ENCODE results near the gene IL5. TPM values are rescaled to one million over a fixed set of nuclear protein-coding genes. Genes with fewer than 3 reads are reported as not detected.

IL5 gene
- total and polyA plus RNA-seq, 2 donors (not counting 1 experiment from before 2014, with no cell fraction given) = not detected

- DNase-seq (peak; percentile 29), ATAC-seq (ENCODE audit: low read depth) (no peak)
- H3K9me3 ChIP-seq (ENCODE audit: control extremely low read depth in 1 of 3, control insufficient read depth in 2 of 3, insufficient read depth in 1 of 3, low read length in 2 of 3) = no peaks in the 10 kb centered on the region
- intact Hi-C loops (cut with micrococcal nuclease) = loop anchor here (1.0 to 10.0 kb wide), 2 partner anchors 8 to 863 kb away; partner anchors contain the start of gene RAPGEF6
- H3K36me3 ChIP-seq (replicated peaks in 1 of 2; ENCODE audit: control extremely low read depth in 1 of 2, control insufficient read depth in 1 of 2, extremely low read depth in 1 of 2, insufficient read depth in 2 of 2, low read length in 1 of 2) = no peaks in the 10 kb centered on the region
- H3K27me3 Mint-ChIP-seq = no peaks in the 10 kb centered on the region
- no peaks in the 10 kb centered on the region for H4K20me1 ChIP-seq (ENCODE audit: control insufficient read depth, insufficient read depth, low read length, poor library complexity, severe bottlenecking)
- no CpG with 5 or more reads among the region's 6 CpGs for WGBS (ENCODE audit: insufficient coverage)
- H3K4me1 ChIP-seq (ENCODE audit: control insufficient read depth in 2 of 2, insufficient read depth in 2 of 2, low read length in 2 of 2) = peaks cover 46 to 55% of the 10 kb centered on the region in 2 donors
- H3K79me2 ChIP-seq (ENCODE audit: control insufficient read depth, insufficient read depth, low read length) = peaks cover 14% of the 10 kb centered on the region
- H3K4me3 Mint-ChIP-seq = peak overlapping the region; percentile 97
- no peak for TF ChIP-seq EZH2 (IDR thresholded peaks at IDR 0.05; ENCODE audit: borderline replicate concordance, insufficient read depth, low read depth, low read length, poor library complexity, severe bottlenecking)
- no peak for TF ChIP-seq CTCF (IDR thresholded peaks at IDR 0.05)
- peak overlapping the region; percentile 90 for H2AFZ ChIP-seq (ENCODE audit: insufficient read depth, low read depth, low read length, poor library complexity, severe bottlenecking)
- no peaks in the 10 kb centered on the region for H3K27me3 ChIP-seq (replicated peaks in 1 of 4; ENCODE audit: control extremely low read depth in 1 of 4, control insufficient read depth in 3 of 4, insufficient read depth in 4 of 4, low read length in 3 of 4)
- H3K4me1 Mint-ChIP-seq = peaks cover 64% of the 10 kb centered on the region
- no peak overlapping the region for H3K9ac ChIP-seq (ENCODE audit: low read length)
- no peaks in the 10 kb centered on the region for H3K9me3 Mint-ChIP-seq (ENCODE audit: insufficient read depth)
- POLR2A ChIA-PET = interaction anchor here (1.1 to 4.7 kb wide), 8 partner anchors 9 to 111 kb away, joined by 5 to 59 read pairs (median 34); no protein-coding TSS in a partner anchor
- peak overlapping the region; percentile 97 for H3K27ac Mint-ChIP-seq
- H3K27ac ChIP-seq (ENCODE audit: low read length in 2 of 2) = peak overlapping the region; percentile 85 to 95
- peak overlapping the region in 2 of 5 experiments; percentile 89 to 91 for H3K4me3 ChIP-seq (ENCODE audit: control extremely low read depth in 1 of 5, extremely low read depth in 1 of 5, insufficient read depth in 1 of 5, low read depth in 2 of 5, low read length in 4 of 5)
- CTCF ChIA-PET = interaction anchor here (1.1 to 13.8 kb wide), 12 partner anchors 8 to 259 kb away, joined by 3 to 528 read pairs (median 41); partner anchors contain the start of gene IRF1
- H3K4me2 ChIP-seq (replicated peaks; ENCODE audit: low read depth, low read length, poor library complexity, severe bottlenecking) = peak overlapping the region; percentile 96
Observed at GRCh38 chr5:132497488-132497997, 45.8 kb downstream of the IL5 start.

Data from B cell (primary cell).